HEK293 (cell line): Measurements from ENCODE around the gene DDX24.

ENCODE experiments used
- CTCF ChIA-PET: fragments of 350-600 bp; formaldehyde crosslinking; extraction: SDS; loops from one replicate; lab custom pipeline; 2021; ENCODE audit warnings: antibody characterized with exemption; lab: Yijun Ruan, JAX
- POLR2A ChIA-PET: fragments of 300-600 bp; formaldehyde crosslinking; extraction: SDS; loops from one replicate; lab custom pipeline; 2020; ENCODE audit warnings: antibody characterized with exemption, inconsistent platforms; lab: Yijun Ruan, JAX
- H3K27ac ChIP-seq: fragments of 200-500 bp; sonication (Bioruptor generic); 2 replicates; pipeline ENCODE4 v1.5.1; 2014; ENCODE audit warnings: low read depth, low read length, control low read depth, inconsistent platforms; ENCODE audit errors: extremely low read depth
- H3K36me3 ChIP-seq, 2 experiments: fragments of 200-500 bp in 1 of 2; sonication (Bioruptor generic) in 1 of 2; 1 replicate in 1 of 2; 2 replicates in 1 of 2; pipeline ENCODE4 v1.5.1; 2014 to 2017; ENCODE audit warnings: inconsistent platforms in 2 of 2, low read length in 2 of 2; ENCODE audit not compliant: control insufficient read depth in 2 of 2, insufficient read depth in 1 of 2
- H3K4me1 ChIP-seq: fragments of 200-500 bp; sonication (Bioruptor generic); 2 replicates; pipeline ENCODE4 v1.5.1; 2014; ENCODE audit warnings: mild to moderate bottlenecking, low read length, inconsistent platforms; ENCODE audit not compliant: control insufficient read depth, insufficient read depth
- H3K4me3 ChIP-seq: 2 replicates; pipeline ENCODE4 v1.5.1; 2011; ENCODE audit warnings: low read depth, mild to moderate bottlenecking, control low read depth, low read length, moderate library complexity
- H3K9me3 ChIP-seq: fragments of 200-500 bp; sonication (Bioruptor generic); 2 replicates; pipeline ENCODE4 v1.5.1; 2014; ENCODE audit warnings: low read depth, low read length, inconsistent platforms; ENCODE audit not compliant: control insufficient read depth, insufficient read depth
- RBAK ChIP-seq: fragments of 450-650 bp; formaldehyde crosslinking; IDR thresholded peaks from 2 replicates; pipeline ENCODE4 v1.5.1; 2016; ENCODE audit warnings: missing biosample characterization, missing genetic modification characterization
- SCRT2 ChIP-seq: fragments of 450-650 bp; formaldehyde crosslinking; IDR thresholded peaks from 2 replicates; pipeline ENCODE4 v1.5.1; 2016; ENCODE audit warnings: missing biosample characterization, missing genetic modification characterization
- ZBTB1 ChIP-seq: fragments of 450-650 bp; formaldehyde crosslinking; IDR thresholded peaks from 2 replicates; pipeline ENCODE4 v1.5.1; 2016; ENCODE audit warnings: missing biosample characterization, missing genetic modification characterization
- ZBTB44 ChIP-seq: fragments of 450-650 bp; IDR thresholded peaks from 2 replicates; pipeline ENCODE4 v1.5.1; 2018; ENCODE audit warnings: missing biosample characterization, mild to moderate bottlenecking, missing genetic modification characterization
- ZNF140 ChIP-seq: fragments of 450-650 bp; formaldehyde crosslinking; IDR thresholded peaks from 2 replicates; pipeline ENCODE4 v1.5.1; 2016; ENCODE audit warnings: missing biosample characterization, missing genetic modification characterization
- ZNF157 ChIP-seq: fragments of 450-650 bp; formaldehyde crosslinking; IDR thresholded peaks from 2 replicates; pipeline ENCODE4 v1.5.1; 2016; ENCODE audit warnings: missing biosample characterization, missing genetic modification characterization
- ZNF184 ChIP-seq: fragments of 450-650 bp; IDR thresholded peaks from 2 replicates; pipeline ENCODE4 v1.5.1; 2018; ENCODE audit warnings: missing biosample characterization, mild to moderate bottlenecking, missing genetic modification characterization
- ZNF23 ChIP-seq: fragments of 450-650 bp; formaldehyde crosslinking; IDR thresholded peaks from 2 replicates; pipeline ENCODE4 v1.5.1; 2016; ENCODE audit warnings: missing biosample characterization, missing genetic modification characterization, borderline replicate concordance
- ZNF548 ChIP-seq: fragments of 450-650 bp; formaldehyde crosslinking; IDR thresholded peaks from 2 replicates; pipeline ENCODE4 v1.5.1; 2016; ENCODE audit warnings: missing biosample characterization, missing genetic modification characterization
- ZNF658 ChIP-seq: fragments of 450-650 bp; formaldehyde crosslinking; IDR thresholded peaks from 2 replicates; pipeline ENCODE4; 2016; ENCODE audit warnings: missing biosample characterization, missing genetic modification characterization
- TF ChIP-seq, protein P1 (sequence below): fragments of 450-650 bp; formaldehyde crosslinking; IDR thresholded peaks from 2 replicates; pipeline ENCODE4 v1.5.1; 2016; ENCODE audit warnings: missing biosample characterization, missing genetic modification characterization, borderline replicate concordance
- TF ChIP-seq, protein P2 (sequence below): fragments of 450-650 bp; formaldehyde crosslinking; IDR thresholded peaks from 2 replicates; pipeline ENCODE4 v1.5.1; 2017; ENCODE audit warnings: missing biosample characterization, missing genetic modification characterization
- TF ChIP-seq, protein P3 (sequence below): fragments of 450-650 bp; formaldehyde crosslinking; IDR thresholded peaks from 2 replicates; pipeline ENCODE4 v1.5.1; 2016; ENCODE audit warnings: missing biosample characterization, missing genetic modification characterization
- TF ChIP-seq, protein P4 (sequence below): fragments of 450-650 bp; formaldehyde crosslinking; IDR thresholded peaks from 2 replicates; pipeline ENCODE4 v1.5.0; 2017; ENCODE audit warnings: missing biosample characterization, missing genetic modification characterization, borderline replicate concordance

The DDX24 gene

DNA sequence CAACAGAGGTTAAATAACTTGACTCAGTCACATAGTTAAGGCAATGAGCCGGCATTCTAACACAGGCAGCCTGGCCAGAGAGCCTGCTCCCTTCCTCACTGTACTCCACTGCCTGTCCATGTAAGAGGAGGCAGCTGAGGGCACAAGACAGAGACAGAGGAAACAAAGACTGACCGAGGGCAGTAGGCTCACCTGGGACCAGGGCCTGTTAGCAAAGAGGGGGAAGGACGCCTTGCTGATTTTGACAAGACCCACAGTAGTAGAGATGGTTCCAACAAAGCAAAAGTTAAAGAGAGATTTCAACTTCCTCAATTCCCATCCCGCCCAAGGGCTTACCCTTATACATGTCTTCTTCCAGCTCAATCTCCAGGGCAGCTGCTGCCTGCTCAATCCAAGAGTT, 28.3 kb downstream of the DDX24 start:
- Histone ChIP-seq H3K36me3 (peaks cover 50 to 96% of the 10 kb centered on the region in 2 experiments), H3K4me3 (no peak overlapping the region), H3K4me1 (peaks cover 4% of the 10 kb centered on the region; the same call in 1 of the 2 replicates), H3K27ac (no peak overlapping the region), H3K9me3 (no peaks in the 10 kb centered on the region)
- TF ChIP-seq, protein P1, sequence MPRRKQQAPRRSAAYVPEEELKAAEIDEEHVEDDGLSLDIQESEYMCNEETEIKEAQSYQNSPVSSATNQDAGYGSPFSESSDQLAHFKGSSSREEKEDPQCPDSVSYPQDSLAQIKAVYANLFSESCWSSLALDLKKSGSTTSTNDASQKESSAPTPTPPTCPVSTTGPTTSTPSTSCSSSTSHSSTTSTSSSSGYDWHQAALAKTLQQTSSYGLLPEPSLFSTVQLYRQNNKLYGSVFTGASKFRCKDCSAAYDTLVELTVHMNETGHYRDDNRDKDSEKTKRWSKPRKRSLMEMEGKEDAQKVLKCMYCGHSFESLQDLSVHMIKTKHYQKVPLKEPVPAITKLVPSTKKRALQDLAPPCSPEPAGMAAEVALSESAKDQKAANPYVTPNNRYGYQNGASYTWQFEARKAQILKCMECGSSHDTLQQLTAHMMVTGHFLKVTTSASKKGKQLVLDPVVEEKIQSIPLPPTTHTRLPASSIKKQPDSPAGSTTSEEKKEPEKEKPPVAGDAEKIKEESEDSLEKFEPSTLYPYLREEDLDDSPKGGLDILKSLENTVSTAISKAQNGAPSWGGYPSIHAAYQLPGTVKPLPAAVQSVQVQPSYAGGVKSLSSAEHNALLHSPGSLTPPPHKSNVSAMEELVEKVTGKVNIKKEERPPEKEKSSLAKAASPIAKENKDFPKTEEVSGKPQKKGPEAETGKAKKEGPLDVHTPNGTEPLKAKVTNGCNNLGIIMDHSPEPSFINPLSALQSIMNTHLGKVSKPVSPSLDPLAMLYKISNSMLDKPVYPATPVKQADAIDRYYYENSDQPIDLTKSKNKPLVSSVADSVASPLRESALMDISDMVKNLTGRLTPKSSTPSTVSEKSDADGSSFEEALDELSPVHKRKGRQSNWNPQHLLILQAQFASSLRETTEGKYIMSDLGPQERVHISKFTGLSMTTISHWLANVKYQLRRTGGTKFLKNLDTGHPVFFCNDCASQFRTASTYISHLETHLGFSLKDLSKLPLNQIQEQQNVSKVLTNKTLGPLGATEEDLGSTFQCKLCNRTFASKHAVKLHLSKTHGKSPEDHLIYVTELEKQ (tag by site-specific recombination) = no peak
- TF ChIP-seq, protein P2, sequence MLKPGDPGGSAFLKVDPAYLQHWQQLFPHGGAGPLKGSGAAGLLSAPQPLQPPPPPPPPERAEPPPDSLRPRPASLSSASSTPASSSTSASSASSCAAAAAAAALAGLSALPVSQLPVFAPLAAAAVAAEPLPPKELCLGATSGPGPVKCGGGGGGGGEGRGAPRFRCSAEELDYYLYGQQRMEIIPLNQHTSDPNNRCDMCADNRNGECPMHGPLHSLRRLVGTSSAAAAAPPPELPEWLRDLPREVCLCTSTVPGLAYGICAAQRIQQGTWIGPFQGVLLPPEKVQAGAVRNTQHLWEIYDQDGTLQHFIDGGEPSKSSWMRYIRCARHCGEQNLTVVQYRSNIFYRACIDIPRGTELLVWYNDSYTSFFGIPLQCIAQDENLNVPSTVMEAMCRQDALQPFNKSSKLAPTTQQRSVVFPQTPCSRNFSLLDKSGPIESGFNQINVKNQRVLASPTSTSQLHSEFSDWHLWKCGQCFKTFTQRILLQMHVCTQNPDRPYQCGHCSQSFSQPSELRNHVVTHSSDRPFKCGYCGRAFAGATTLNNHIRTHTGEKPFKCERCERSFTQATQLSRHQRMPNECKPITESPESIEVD = no peak
- TF ChIP-seq ZBTB1 (tag by site-specific recombination) (no peak), ZNF140 (tag by site-specific recombination) (no peak), ZNF658 (tag by site-specific recombination) (no peak), RBAK (tag by site-specific recombination) (no peak)
- CTCF ChIA-PET = interaction anchor here (1.2 to 5.2 kb wide), 5 partner anchors 13 to 129 kb away, joined by 3 to 33 read pairs (median 6); no protein-coding TSS in a partner anchor
- POLR2A ChIA-PET = no interaction called here

DNA sequence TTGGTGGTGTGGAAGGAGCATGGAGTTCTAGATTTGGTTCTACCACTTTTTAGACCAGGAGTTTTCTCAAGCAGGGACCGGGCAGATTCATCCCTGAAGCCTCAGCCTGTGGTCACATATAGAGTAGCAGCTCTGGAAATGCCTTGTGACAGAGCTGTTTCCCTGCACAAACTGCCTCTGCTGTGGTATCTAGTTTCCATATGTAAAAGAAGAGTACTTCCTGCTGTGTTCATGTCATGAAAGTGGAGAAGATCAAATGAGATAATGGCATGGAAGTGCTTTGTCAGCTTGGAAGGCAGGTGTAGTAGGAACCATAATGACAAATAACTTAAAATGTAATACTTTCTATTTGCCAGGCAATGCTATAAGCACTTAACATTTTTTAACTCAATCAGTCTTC, 28.8 kb downstream of the DDX24 start:
- Histone ChIP-seq H3K36me3 (peaks cover 48 to 96% of the 10 kb centered on the region in 2 experiments), H3K9me3 (no peaks in the 10 kb centered on the region), H3K4me3 (no peak overlapping the region), H3K4me1 (peaks cover 4% of the 10 kb centered on the region; the same call in 1 of the 2 replicates), H3K27ac (no peak overlapping the region)
- ChIA-PET CTCF (interaction anchor here (0.6 to 5.2 kb wide), 6 partner anchors 11 to 602 kb away, joined by 3 to 33 read pairs (median 6); no protein-coding TSS in a partner anchor), POLR2A (no interaction called here)
- TF ChIP-seq, protein P3, sequence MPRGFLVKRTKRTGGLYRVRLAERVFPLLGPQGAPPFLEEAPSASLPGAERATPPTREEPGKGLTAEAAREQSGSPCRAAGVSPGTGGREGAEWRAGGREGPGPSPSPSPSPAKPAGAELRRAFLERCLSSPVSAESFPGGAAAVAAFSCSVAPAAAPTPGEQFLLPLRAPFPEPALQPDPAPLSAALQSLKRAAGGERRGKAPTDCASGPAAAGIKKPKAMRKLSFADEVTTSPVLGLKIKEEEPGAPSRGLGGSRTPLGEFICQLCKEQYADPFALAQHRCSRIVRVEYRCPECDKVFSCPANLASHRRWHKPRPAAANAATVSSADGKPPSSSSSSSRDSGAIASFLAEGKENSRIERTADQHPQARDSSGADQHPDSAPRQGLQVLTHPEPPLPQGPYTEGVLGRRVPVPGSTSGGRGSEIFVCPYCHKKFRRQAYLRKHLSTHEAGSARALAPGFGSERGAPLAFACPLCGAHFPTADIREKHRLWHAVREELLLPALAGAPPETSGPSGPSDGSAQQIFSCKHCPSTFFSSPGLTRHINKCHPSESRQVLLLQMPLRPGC (tag by site-specific recombination) = no peak
- no peak for TF ChIP-seq ZNF184
- no peak for TF ChIP-seq ZNF157 (tag by site-specific recombination)
- TF ChIP-seq, protein P4, sequence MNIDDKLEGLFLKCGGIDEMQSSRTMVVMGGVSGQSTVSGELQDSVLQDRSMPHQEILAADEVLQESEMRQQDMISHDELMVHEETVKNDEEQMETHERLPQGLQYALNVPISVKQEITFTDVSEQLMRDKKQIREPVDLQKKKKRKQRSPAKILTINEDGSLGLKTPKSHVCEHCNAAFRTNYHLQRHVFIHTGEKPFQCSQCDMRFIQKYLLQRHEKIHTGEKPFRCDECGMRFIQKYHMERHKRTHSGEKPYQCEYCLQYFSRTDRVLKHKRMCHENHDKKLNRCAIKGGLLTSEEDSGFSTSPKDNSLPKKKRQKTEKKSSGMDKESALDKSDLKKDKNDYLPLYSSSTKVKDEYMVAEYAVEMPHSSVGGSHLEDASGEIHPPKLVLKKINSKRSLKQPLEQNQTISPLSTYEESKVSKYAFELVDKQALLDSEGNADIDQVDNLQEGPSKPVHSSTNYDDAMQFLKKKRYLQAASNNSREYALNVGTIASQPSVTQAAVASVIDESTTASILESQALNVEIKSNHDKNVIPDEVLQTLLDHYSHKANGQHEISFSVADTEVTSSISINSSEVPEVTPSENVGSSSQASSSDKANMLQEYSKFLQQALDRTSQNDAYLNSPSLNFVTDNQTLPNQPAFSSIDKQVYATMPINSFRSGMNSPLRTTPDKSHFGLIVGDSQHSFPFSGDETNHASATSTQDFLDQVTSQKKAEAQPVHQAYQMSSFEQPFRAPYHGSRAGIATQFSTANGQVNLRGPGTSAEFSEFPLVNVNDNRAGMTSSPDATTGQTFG = no peak
- no peak for TF ChIP-seq SCRT2 (tag by site-specific recombination)
- TF ChIP-seq ZBTB44 = no peak
- TF ChIP-seq ZNF548 (tag by site-specific recombination) = no peak
- TF ChIP-seq ZNF23 (tag by site-specific recombination) = no peak
